Activated T-cell treated with anti-CD3 and anti-CD28 coated beads, Interleukin-2, amount 50 U/mL, for 48 hours (primary cell): ENCODE results near the gene UTP25.

ENCODE experiments used
- DNase-seq, 2 experiments: peaks; one replicate each; pipeline ENCODE4 v3.0.0-alpha.2; 2020

Gene UTP25

GRCh38 chr1:209844695-209845407 is 17.1 kb downstream of the UTP25 start:
- no peak for DNase-seq

- no peak for DNase-seq
Observed at GRCh38 chr1:209845408-209845725, 17.6 kb downstream of the UTP25 start.

GRCh38 chr1:209849388-209849787 is 21.6 kb downstream of the UTP25 start:
- DNase-seq = no peak

GRCh38 chr1:209850342-209850979 is 22.7 kb downstream of the UTP25 start:
- DNase-seq = peak; percentile 58 to 63

- DNase-seq = no peak
Observed at GRCh38 chr1:209853676-209854075, 25.9 kb downstream of the UTP25 start.

- no peak for DNase-seq
Observed at GRCh38 chr1:209854196-209854595, 26.4 kb downstream of the UTP25 start.

GRCh38 chr1:209855006-209855405 is 27.2 kb downstream of the UTP25 start:
- DNase-seq = no peak

- DNase-seq = no peak
Observed at GRCh38 chr1:209855623-209856022, 27.9 kb downstream of the UTP25 start.

GRCh38 chr1:209858561-209859103 is 30.9 kb downstream of the UTP25 start:
- no peak for DNase-seq

GRCh38 chr1:209860293-209860881 is 32.6 kb downstream of the UTP25 start:
- DNase-seq = peak; percentile 75

GRCh38 chr1:209861242-209861641 is 33.5 kb downstream of the UTP25 start:
- DNase-seq = no peak

GRCh38 chr1:209862391-209863356 is 34.9 kb downstream of the UTP25 start:
- no peak for DNase-seq

- no peak for DNase-seq
Observed at GRCh38 chr1:209863766-209864485, 36.2 kb downstream of the UTP25 start.

- no peak for DNase-seq
Observed at GRCh38 chr1:209866201-209866600, 38.4 kb downstream of the UTP25 start.

- DNase-seq = no peak
Observed at GRCh38 chr1:209869291-209870149, 41.7 kb downstream of the UTP25 start.

GRCh38 chr1:209870151-209870831 is 42.5 kb downstream of the UTP25 start:
- DNase-seq = no peak

GRCh38 chr1:209871006-209871405 is 43.2 kb downstream of the UTP25 start:
- DNase-seq = no peak

GRCh38 chr1:209871430-209871829 is 43.7 kb downstream of the UTP25 start:
- DNase-seq = no peak

GRCh38 chr1:209873067-209873799 is 45.5 kb downstream of the UTP25 start:
- DNase-seq = no peak

- DNase-seq = no peak
Observed at GRCh38 chr1:209875515-209875914, 47.7 kb downstream of the UTP25 start.
